GM18861 (cell line): Measurements from ENCODE around the gene MRPL38.
"Not testable (repeated sequence)": the region's sequence is repeated elsewhere in the genome, so short reads cannot be mapped to it uniquely, and the experiment has no call there.

ENCODE experiments used
- ATAC-seq: cut with Tn5 transposase; IDR thresholded peaks from one replicate; pipeline ENCODE4 v1.9.1; 2021; ENCODE audit not compliant: unreplicated experiment

Gene MRPL38

GRCh38 chr17:75876938-75877751 is 27.5 kb downstream of the MRPL38 start:
- no peak for ATAC-seq

- ATAC-seq = no peak
Observed at GRCh38 chr17:75876190-75876937, 28.3 kb downstream of the MRPL38 start.

- ATAC-seq = no peak
Observed at GRCh38 chr17:75875940-75876189, 28.8 kb downstream of the MRPL38 start.

GRCh38 chr17:75875182-75875939 is 29.3 kb downstream of the MRPL38 start:
- ATAC-seq = no peak

GRCh38 chr17:75874323-75875181 is 30.1 kb downstream of the MRPL38 start:
- ATAC-seq = no peak

GRCh38 chr17:75873587-75874322 is 30.9 kb downstream of the MRPL38 start:
- no peak for ATAC-seq

- ATAC-seq = no peak
Observed at GRCh38 chr17:75872434-75873351, 32.0 kb downstream of the MRPL38 start.

- not testable (repeated sequence) for ATAC-seq
Observed at GRCh38 chr17:75870228-75870627, 34.5 kb downstream of the MRPL38 start.

GRCh38 chr17:75869282-75870141 is 35.2 kb downstream of the MRPL38 start:
- ATAC-seq = no peak

GRCh38 chr17:75868730-75869281 is 35.9 kb downstream of the MRPL38 start:
- ATAC-seq = not testable (repeated sequence)

GRCh38 chr17:75865404-75866188 is 39.1 kb downstream of the MRPL38 start:
- not testable (repeated sequence) for ATAC-seq

GRCh38 chr17:75864887-75865286 is 39.8 kb downstream of the MRPL38 start:
- peak; percentile 2 for ATAC-seq

GRCh38 chr17:75864448-75864871 is 40.2 kb downstream of the MRPL38 start:
- peak; percentile 70 for ATAC-seq

GRCh38 chr17:75861927-75862317 is 42.8 kb downstream of the MRPL38 start:
- ATAC-seq = no peak

- ATAC-seq = not testable (repeated sequence)
Observed at GRCh38 chr17:75859358-75859757, 45.3 kb downstream of the MRPL38 start.

GRCh38 chr17:75856062-75856756 is 48.5 kb downstream of the MRPL38 start:
- peak; percentile 19 for ATAC-seq
